ENCODE measurements around the gene C21orf91. TPM values are rescaled to one million over a fixed set of nuclear protein-coding genes. Genes with fewer than 3 reads are reported as not detected.

C21orf91 gene
- total RNA-seq, 1 donor from 2014 or later: 35.8 TPM

GRCh38 chr21:17752171-17752570, 67.0 kb downstream of the C21orf91 start:
- Mint-ChIP-seq H3K36me3 (no peaks in the 10 kb centered on the region), H3K4me3 (no peak overlapping the region), H3K9me3 (peaks cover 5% of the 10 kb centered on the region), H3K4me1 (ENCODE audit: unreplicated experiment) (no peaks in the 10 kb centered on the region), H3K27me3 (peaks cover 5% of the 10 kb centered on the region), H3K27ac (no peak overlapping the region)
- TF ChIP-seq CTCF (conservative IDR thresholded peaks at IDR 0.05): no peak
- DNase-seq (ENCODE audit: extremely low spot score, unreplicated experiment): no peak

GRCh38 chr21:17746920-17747319, 72.2 kb downstream of the C21orf91 start:
- H3K27me3 Mint-ChIP-seq: no peaks in the 10 kb centered on the region
- H3K27ac Mint-ChIP-seq: no peak overlapping the region
- H3K4me1 Mint-ChIP-seq (ENCODE audit: unreplicated experiment): no peaks in the 10 kb centered on the region
- no peaks in the 10 kb centered on the region for H3K36me3 Mint-ChIP-seq
- no peak for TF ChIP-seq CTCF (conservative IDR thresholded peaks at IDR 0.05)
- peaks cover 5% of the 10 kb centered on the region for H3K9me3 Mint-ChIP-seq
- no peak for DNase-seq (ENCODE audit: extremely low spot score, unreplicated experiment)
- H3K4me3 Mint-ChIP-seq: no peak overlapping the region

- H3K4me3 Mint-ChIP-seq: no peak overlapping the region
- no peaks in the 10 kb centered on the region for H3K36me3 Mint-ChIP-seq
- no peaks in the 10 kb centered on the region for H3K4me1 Mint-ChIP-seq (ENCODE audit: unreplicated experiment)
- no peak for TF ChIP-seq CTCF (conservative IDR thresholded peaks at IDR 0.05)
- no peak overlapping the region for H3K27ac Mint-ChIP-seq
- peaks cover 5% of the 10 kb centered on the region for H3K9me3 Mint-ChIP-seq
- no peak for DNase-seq (ENCODE audit: extremely low spot score, unreplicated experiment)
- H3K27me3 Mint-ChIP-seq: no peaks in the 10 kb centered on the region
These were observed 74.1 kb downstream of the C21orf91 start for GRCh38 chr21:17745086-17745485.

- H3K4me1 Mint-ChIP-seq (ENCODE audit: unreplicated experiment): no peaks in the 10 kb centered on the region
- no peak for DNase-seq (ENCODE audit: extremely low spot score, unreplicated experiment)
- no peak overlapping the region for H3K4me3 Mint-ChIP-seq
These were observed 76.1 kb downstream of the C21orf91 start for GRCh38 chr21:17742940-17743592.

GRCh38 chr21:17742181-17742580, 77.0 kb downstream of the C21orf91 start:
- Mint-ChIP-seq H3K27ac (peak overlapping the region; percentile 60), H3K9me3 (no peaks in the 10 kb centered on the region), H3K27me3 (no peaks in the 10 kb centered on the region), H3K4me1 (ENCODE audit: unreplicated experiment) (no peaks in the 10 kb centered on the region), H3K4me3 (no peak overlapping the region), H3K36me3 (no peaks in the 10 kb centered on the region)
- TF ChIP-seq CTCF (conservative IDR thresholded peaks at IDR 0.05): no peak
- no peak for DNase-seq (ENCODE audit: extremely low spot score, unreplicated experiment)

More at GRCh38 chr21:17742940-17743592, 76.1 kb downstream of the C21orf91 start:
- no peak for TF ChIP-seq CTCF (conservative IDR thresholded peaks at IDR 0.05)
- Mint-ChIP-seq H3K27me3 (no peaks in the 10 kb centered on the region), H3K27ac (no peak overlapping the region), H3K9me3 (no peaks in the 10 kb centered on the region), H3K36me3 (no peaks in the 10 kb centered on the region)

Other genes starting within 250 kb of the C21orf91 start
- 37.5 and 47.9 TPM in 2 replicates for gene BTG3, start 206.5 kb downstream of the C21orf91 start, total RNA-seq (ENCODE audit: low replicate concordance)